Muscle of arm (tissue), 12 donors: ENCODE results near the gene PTPRR. TPM values are rescaled to one million over a fixed set of nuclear protein-coding genes. Genes with fewer than 3 reads are reported as not detected.
A peak's percentile ranks its signal among the peaks of the same experiment; 100 is the strongest.

ENCODE experiments used
- DNase-seq: peaks from one replicate; pipeline ENCODE4 v3.0.0-alpha.2; 2013
- polyA plus RNA-seq, 12 donors: library from polyadenylated mRNA; unstranded; fragments of 120-200 nt; gene quantifications; one replicate each; pipeline ENCODE4 v1.2.1, GENCODE V29; 2013; ENCODE audit not compliant: insufficient read length in 12 of 12

PTPRR gene
- polyA plus RNA-seq, 12 donors: 0.88 to 2.4 (median 1.7) TPM; not detected in 2

DNA sequence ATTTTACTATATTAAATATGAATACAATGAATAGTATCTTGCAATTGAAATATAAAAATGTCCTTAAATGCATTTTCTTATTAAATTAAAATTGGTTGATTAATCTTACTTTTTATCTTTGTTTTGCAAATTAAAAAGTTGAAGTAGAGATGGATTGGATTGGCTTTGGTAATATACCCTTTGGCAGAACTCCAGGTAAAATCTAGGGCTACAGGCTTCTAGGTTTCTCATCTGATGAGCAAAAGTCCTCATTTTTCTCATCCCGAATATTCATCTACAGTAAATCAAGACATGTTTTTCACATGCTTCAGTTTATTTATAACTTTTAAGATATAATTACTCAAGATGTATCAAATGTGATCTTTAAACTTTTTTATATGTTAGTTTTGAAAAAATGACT, 2.2 kb downstream of the PTPRR start:
- DNase-seq: no peak

DNA sequence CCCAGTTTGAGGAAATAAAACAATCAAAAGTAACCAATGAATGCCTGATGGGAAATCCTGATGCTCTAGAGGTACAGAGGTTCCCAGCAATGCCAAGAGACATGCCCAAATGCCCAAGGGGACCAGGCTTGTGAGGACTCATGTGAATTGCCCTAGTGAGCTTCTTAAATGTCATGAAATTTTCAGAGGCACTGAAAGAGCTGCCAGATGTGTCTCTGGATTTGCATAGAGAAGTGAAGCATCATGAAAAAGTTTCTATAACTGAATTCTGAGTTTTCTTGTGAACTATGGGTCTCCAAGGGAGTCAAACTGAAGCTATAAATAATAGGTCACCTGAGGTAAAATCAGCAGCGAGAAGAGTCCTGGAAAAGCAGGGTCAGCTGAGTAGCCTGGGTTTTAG, 9.9 kb downstream of the PTPRR start:
- no peak for DNase-seq

DNA sequence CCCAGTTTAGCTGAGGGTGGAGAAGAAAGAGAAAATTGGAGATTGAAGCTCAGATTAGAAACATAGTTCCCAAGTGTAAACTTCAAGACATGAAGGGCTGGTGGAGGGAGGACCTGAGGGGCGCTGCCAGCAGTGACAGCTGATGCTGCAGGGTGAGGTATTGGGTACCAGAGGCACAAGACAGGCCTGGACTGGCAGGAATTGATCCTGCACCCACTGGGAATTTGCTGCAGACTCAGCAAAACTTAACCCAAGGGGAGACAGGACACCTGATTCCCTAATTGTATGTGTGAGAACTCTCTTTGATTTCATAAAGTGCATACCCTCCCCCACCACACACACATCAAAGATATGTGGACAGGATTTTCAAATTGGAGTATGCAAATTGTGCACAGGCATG, 11.6 kb downstream of the PTPRR start:
- no peak for DNase-seq

DNA sequence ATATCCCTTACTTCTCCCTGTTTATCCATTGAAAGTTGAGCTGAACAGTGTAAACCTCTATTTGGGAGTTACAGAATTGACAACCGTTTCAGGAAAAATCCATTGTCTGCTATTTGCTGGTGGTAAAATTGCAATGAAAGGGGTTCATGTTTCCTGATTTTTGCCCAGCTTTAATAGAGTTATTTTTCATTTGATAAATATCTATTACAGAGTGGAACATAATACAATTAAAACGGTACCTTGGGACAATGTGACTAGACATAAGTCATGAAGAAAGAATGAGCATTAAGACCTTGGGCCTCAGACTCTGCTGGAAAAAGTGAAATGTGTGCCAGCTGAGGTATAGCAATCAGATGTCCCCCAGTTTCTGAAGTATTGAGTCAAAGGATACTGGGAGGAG, 13.1 kb downstream of the PTPRR start:
- DNase-seq: peak; percentile 14

DNA sequence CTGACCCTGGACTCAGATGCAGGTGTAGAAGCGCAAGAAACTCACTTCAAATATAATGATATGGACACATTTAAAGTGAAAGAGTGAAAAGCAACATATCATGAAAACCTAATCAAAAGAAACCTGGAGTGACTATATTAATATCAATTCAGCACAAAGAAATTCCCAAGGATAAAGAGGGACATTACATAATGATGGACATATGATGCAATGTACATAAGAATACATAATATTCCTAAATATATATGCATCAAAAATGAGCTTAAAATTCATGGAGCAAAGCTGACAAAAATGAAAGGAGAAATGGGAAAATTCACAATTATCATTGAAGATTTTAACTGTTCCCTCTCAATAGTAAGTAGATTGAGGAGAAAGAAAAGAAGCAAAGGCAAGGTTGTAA, 24.6 kb downstream of the PTPRR start:
- no peak for DNase-seq

GRCh38 chr12:70892593-70892992, 27.9 kb downstream of the PTPRR start:
- DNase-seq: no peak

DNA sequence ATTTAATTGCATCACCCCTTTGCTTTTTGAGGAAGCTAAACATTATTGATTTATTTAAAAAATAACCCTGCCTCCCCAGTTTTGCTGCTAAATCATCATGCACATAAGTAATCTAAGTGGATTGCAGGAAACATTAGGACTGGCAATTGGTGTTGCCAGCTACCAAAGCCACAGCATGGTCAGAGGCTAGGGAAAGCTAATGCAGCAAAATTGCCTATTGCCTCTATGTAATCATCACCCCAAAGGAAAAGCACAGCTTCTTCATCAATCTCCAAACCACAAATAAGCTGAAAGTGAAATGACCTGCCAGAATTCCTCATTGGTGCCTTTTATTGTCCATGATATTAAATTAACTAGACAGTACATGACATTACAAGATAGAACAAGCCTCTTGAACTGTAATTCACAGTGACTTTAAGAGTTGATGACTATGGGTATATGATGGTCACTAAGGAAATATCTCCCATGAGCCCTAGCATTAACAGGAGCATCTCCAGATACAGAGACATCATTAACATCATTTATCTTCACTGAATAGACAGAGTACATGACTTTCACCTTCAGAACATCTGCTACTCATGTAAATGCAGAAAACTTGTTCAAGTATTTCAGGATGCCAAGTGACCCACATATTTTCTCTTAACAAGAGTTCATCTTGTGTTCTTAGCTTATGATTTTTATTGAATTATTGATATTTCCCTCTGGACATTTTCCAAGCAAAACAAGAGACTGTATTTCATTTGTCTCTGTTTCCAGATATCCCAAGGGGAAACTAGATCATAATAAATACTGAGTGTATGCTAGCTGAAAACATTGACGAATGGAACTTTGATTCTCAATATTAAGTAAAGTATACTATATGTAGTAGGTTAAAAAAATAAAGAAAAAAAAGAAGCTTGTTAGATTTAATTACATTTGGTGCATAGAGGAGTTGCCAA, 29.4 kb downstream of the PTPRR start:
- DNase-seq: no peak

GRCh38 chr12:70885956-70886355, 34.6 kb downstream of the PTPRR start:
- DNase-seq: peak; percentile 59

GRCh38 chr12:70883855-70884254, 36.7 kb downstream of the PTPRR start:
- DNase-seq: no peak

DNA sequence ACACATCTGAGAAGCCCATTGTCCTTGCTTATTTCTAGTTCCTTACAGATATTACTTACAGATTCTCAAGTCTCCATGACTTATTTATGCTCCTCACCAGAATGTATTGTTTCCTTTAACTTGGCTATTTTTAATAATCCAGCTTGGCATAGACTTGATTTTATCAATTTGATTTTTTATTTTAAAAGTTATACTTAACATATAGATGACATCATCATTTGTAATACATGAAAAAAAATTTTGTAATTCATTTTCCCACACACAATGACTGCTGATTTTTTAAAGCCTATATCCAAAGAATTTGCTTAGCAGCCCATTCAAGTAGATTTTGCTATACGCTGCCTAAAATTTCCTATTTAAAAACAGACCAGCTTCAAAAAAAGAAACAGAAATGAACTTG, 39.8 kb downstream of the PTPRR start:
- no peak for DNase-seq

DNA sequence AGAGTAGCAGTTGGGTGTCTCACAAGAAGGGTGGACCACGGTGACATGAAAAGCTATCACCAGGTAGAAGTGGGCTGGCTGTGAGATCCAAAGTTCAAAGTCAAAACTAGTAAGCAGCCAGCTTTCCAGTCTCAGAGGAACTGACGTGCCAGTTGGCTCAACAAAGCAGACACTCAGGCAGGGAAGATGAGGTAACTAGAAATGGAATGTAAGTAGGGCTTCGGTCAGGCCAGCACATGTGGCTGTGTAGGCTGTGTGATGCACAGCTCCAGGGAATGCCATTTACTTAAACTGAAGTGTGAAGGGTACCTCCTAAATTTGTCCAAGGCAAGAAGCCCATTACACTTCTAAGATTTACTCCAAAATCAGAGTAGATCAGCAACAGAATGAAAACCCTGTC, 43.6 kb downstream of the PTPRR start:
- no peak for DNase-seq

DNA sequence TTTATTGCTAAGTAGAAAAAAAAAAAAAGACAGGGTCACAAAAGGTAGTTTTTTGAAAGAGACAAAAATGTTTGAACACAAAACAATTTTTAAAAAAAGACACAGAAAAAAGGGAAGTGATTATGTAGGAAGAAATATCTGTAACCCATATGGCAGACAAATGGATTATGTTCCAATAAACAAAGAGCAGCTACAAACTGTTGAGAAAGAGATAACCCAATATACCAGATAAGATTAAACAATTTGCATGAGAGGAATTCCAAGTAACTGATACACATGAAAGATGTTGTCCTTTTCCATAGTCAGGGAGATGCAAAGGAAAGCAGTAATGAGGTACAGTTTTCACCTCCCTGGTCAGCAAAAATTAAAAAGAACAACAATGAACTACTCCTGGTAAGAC, 44.9 kb downstream of the PTPRR start:
- DNase-seq: no peak

DNA sequence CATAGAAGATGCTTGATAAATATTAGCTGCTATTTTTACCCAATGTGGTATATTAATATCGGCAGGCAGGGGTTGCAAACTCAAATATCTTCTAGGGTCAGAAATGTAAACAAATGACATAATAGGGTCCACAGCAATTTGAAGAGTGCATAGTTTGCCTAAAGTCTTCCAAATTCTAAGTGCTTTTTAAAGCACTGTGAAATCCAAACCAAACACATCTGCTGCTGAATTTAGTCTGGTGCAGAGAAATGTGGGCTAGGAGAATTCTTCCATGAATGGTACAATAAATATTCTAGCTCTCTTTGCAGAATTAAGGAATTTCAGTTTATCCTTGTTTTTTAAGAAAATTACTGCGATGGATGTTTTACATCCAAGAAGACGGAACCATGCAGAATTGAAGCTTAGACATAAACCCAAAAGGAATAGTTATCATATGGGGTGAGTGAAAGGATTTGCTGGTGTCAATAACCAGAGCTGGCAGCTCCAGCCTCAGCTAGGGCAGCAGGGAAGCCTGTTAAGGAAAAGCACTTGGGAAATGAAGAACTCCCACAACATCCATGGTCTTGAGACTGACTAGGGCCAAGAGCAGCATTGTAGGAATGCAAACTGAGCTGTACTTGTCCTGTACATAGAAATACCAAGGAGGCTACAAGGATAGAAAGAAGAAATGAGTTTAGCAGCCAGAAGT, 65.5 kb downstream of the PTPRR start:
- DNase-seq: no peak

GRCh38 chr12:70854138-70854537, 66.4 kb downstream of the PTPRR start:
- no peak for DNase-seq

GRCh38 chr12:70853326-70853725, 67.2 kb downstream of the PTPRR start:
- no peak for DNase-seq

GRCh38 chr12:70852416-70853150, 68.0 kb downstream of the PTPRR start:
- DNase-seq: no peak

- no peak for DNase-seq
These were observed 71.1 kb downstream of the PTPRR start for GRCh38 chr12:70849265-70849960.

DNA sequence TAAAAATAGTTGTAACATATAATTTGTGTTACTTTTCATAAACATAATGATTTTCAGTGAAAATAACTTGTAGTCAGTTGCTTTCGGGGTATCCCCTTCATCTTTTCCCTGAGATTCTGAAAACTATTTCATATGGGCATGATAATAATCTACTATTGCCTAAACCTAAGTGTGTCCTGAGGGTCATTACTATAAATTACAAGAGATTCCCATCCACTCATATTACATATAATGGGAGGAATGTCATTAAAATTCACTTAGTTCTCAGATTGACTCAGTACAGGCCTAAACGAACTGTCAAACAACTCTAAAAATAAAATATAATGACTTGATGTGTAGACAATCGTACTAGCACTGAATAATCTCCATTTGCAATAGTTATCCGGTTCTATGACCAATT, 72.7 kb downstream of the PTPRR start:
- DNase-seq: no peak

- no peak for DNase-seq
These were observed 75.3 kb downstream of the PTPRR start for GRCh38 chr12:70845268-70845667.

DNA sequence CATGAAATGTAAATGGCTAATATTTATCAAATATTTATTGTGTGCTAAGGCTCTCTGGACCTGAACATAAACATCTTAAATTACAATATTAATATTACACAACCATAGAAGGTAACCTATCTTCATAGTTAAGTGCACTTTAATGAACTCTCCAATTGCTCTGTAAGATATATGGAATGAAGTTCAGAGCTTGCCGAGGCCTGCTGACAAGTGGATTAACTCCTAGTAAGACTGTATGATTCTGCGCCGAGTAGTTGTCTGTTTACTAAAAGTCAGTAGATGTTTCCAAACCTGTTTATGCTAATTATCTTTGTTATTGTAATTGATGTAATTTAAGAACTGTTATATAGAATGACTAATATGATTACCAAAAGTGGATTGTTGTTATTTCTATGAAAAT, 77.2 kb downstream of the PTPRR start:
- no peak for DNase-seq

DNA sequence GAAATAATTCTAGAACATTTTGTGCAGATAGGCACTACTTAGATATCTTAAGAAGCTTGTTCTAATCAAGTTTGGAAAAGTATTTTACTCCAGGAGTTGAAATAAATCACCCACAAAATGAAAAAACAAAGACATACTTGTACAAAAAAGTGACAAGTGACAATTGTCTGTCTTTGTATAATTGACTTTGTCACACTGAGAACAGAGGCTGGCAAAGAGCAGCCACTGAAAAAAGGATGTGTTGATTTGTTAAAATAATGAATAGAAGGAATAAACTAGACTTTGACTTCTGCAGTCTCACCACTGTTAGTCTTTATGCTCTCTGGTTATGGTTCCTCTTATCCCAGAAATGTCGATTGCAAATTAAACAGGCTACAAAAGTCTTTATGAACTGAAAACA, 77.6 kb downstream of the PTPRR start:
- DNase-seq: no peak

GRCh38 chr12:70842136-70842535, 78.4 kb downstream of the PTPRR start:
- no peak for DNase-seq
